ENCODE data around the gene CORO2A.
A peak's percentile ranks its signal among the peaks of the same experiment; 100 is the strongest.
"Not testable (repeated sequence)": the region's sequence is repeated elsewhere in the genome, so short reads cannot be mapped to it uniquely, and the experiment has no call there.

CORO2A gene

GRCh38 chr9:98081477-98082219, 110.8 kb downstream of the CORO2A start:
- DNase-seq (ENCODE audit: low spot score), result no peak

- no peak for DNase-seq (ENCODE audit: low spot score)
Observed at GRCh38 chr9:98080780-98081179, 111.7 kb downstream of the CORO2A start.

- no peak for DNase-seq (ENCODE audit: low spot score)
Observed at GRCh38 chr9:98080326-98080725, 112.1 kb downstream of the CORO2A start.

- no peak for DNase-seq (ENCODE audit: low spot score)
Observed at GRCh38 chr9:98078895-98079294, 113.5 kb downstream of the CORO2A start.

- not testable (repeated sequence) for DNase-seq (ENCODE audit: low spot score)
Observed at GRCh38 chr9:98076514-98076890, 115.9 kb downstream of the CORO2A start.

- no peak for DNase-seq (ENCODE audit: low spot score)
Observed at GRCh38 chr9:98075332-98075805, 117.1 kb downstream of the CORO2A start.

- DNase-seq (ENCODE audit: low spot score), result peak; percentile 66
Observed at GRCh38 chr9:98074115-98074990, 118.1 kb downstream of the CORO2A start.

- no peak for DNase-seq (ENCODE audit: low spot score)
Observed at GRCh38 chr9:98071737-98072136, 120.7 kb downstream of the CORO2A start.

Data from hematopoietic multipotent progenitor cell treated with erythropoietin and hydrocortisone succinate and interleukin-3 and kit ligand, for 15 days (in vitro differentiated cells).